CD4-positive, alpha-beta T cell treated with Interleukin-12 subunit alpha and Interleukin-12 subunit beta, for 1 hour (primary cell): ENCODE results near the gene MRPS18B.

Experiments used
- DNase-seq: peaks from one replicate; pipeline ENCODE4 v3.0.0-alpha.2; 2020

MRPS18B gene

DNA sequence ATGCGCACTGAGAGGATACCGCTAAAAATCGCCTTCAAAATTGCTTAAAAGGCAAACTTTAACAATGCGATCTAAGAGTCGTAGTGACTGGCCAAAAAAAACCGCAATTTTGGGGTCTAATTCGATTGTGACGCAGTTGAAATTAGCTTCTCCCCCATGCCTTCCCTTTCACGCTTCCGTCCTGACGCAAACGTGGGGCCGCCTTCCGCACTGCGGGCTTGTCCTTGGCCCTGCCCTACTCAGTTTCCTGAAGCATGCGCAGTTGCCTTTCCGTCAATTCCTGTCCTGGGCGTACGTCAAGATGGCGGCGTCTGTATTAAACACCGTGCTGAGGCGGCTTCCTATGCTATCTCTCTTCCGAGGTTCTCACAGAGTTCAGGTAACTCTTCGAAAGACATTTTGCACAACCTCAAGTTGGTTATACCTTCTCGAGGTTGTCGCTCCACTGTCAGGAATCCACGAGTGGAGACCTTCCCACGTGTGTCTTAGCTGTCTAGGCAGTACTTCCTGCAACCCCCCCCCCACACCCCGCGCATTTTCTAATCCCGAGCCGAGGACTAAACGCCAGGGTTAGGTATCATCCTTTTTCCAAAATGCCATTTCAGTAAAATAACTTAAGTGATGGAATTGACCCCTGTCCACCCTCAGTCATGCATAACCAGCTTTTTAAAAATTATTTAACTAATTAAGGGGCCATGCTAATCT lies at the start of gene MRPS18B:
MRPS18B (plus strand) TSS at position 276 of the 705 bp plus-strand sequence; CDS start at position 302, 26 bp downstream.
- DNase-seq = peak; percentile 99

DNA sequence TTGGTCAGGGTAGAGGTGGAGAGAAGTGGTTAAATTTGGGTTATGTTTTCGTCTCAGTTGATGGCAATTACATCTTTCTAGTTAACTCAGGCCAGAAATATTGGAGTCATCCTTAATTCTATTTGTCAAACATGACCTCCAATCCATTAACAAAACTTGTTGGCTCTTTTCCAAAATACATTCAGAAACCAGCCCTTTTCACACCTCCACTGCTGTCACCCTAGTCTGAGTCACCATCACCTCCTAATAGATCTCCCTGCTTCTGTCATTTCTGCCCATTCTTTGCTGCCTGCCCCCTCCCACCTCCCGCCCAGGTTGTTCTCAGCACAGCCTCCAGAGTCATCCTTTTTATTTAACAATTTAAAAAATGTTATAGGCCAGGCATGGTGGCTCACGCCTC lies 49.4 kb upstream of the MRPS18B start:
- DNase-seq = peak; percentile 50

DNA sequence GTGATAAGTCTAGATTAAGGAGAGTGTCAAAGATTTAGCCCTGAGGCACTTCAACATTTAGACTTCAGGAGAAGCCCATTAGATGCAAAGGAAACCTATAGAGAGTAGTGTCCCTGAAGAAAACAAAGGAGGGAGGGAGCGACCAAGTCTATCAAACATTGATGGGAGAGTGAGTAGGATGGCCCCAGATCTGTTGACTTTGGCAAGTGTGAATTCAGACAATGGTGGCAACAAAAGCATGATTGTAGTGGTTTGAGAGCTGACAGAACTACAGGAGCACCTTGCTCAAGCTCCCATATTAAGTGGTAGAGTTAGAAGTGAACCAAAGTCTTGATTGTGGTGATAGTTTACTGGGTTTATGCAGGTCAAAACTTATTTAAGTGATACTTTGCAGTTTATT lies 47.4 kb upstream of the MRPS18B start:
- no peak for DNase-seq

DNA sequence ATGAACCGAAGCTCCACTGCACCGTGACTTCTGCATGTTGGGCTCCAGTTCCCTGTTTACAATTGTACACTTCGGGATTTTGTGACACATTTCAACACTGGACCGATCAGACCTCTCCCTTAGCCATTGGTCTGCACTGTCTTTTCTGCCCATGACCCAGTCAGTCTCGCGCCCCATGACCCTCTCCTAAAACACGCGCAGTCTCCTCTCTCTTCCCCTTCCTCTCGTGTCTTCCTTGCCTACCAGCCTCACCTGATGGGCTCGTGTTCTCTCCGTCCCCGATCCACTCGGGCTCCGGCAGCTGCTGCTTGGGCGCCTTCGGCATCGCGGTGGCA lies 46.9 kb upstream of the MRPS18B start:
- DNase-seq = no peak

DNA sequence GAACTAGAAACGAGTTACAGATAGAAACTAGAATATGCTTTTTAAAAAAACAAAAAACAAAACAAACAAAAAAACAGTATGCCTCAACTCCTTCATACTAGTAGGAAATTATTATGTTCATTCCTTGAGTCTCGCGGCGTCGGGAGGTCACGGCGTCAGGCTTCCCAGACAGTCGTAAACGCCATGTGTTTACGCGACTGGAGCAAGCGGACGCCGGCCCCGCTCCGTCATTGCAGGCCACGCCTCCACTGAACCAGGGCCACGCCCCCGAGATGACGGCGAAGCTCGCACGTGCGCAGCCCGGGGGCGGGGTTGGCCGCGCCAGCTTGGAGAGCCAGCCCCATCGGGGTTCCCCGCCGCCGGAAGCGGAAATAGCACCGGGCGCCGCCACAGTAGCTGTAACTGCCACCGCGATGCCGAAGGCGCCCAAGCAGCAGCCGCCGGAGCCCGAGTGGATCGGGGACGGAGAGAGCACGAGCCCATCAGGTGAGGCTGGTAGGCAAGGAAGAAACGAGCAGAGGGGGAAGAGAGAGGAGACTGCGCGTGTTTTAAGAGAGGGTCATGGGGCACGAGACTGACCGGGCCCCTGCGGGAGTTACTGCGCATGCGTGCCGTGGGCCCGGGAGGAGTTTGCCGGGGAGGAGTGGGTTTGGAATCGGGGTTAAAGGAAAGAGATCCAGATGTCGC lies 46.4 kb upstream of the MRPS18B start, which contains the start of gene ABCF1:
ABCF1 (plus strand) TSS at position 368 of the 687 bp plus-strand sequence; CDS start at position 414, 46 bp downstream.
- DNase-seq = peak; percentile 99

DNA sequence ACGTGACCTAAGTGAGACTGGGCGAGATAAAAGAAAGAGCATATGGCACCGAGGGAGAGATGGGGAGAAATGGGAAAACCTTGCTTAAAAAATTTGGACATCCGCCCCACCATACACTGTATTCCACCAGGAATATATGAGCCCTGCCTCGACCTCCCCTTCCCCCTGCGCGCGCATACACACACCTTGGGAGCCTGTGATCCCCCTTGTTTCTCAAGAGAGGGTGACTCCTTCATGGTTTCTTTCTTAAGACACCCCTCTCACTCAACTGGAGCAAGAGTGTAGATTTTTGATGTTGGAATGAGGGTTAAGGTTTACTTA lies 45.9 kb upstream of the MRPS18B start:
- DNase-seq = no peak

DNA sequence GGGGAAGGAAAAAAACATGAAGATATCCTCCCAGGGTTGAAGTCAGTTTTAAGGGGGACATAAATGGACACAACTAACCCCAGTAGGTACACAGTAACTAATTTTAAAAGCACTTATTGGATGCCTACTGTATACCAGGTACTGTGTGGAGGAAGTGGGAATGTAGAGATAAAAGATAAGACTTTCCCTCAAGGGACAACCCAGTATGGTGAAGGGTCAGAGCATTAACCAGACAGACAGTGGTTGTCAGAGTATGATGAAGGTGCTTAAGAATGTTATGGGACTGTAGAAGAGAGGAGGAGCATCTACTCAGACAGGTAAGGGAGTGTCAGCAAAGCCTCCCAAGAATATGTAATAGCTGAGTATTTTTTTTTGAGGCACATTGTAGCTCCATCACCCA lies 45.5 kb upstream of the MRPS18B start:
- DNase-seq = no peak

DNA sequence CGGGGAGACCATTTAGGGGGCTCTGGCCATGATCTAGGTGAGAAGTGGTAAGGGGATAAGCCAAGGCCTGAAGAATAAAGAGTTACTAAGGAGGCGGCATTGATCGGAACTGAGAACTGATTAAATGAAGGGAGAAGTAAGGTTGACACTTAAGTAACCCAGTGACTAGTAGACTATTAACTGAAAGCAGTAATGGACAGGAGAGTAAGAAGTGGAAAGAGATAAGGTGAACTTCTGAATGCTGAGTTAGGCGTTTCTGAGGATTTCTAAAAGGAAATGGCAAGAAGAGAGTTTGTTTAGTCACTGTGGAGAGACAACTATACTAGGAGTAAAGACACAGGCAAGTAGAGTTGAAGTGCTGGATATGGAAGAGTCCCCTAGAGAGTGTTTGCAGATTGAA lies 44.5 kb upstream of the MRPS18B start:
- DNase-seq = no peak

DNA sequence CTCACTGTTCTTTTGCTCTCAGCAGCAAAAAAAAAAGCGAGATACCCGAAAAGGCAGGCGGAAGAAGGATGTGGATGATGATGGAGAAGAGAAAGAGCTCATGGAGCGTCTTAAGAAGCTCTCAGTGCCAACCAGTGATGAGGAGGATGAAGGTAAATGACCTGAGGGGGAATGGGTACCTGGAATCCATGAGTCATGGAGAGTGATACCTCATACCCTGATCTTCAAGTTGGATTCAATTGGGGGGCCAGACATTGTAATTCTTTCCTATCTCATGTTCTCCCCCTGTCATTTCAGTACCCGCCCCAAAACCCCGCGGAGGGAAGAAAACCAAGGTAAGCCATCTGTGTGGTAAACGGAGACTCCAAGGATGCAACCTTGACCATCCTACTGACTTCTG lies 39.6 kb upstream of the MRPS18B start:
- DNase-seq = no peak

DNA sequence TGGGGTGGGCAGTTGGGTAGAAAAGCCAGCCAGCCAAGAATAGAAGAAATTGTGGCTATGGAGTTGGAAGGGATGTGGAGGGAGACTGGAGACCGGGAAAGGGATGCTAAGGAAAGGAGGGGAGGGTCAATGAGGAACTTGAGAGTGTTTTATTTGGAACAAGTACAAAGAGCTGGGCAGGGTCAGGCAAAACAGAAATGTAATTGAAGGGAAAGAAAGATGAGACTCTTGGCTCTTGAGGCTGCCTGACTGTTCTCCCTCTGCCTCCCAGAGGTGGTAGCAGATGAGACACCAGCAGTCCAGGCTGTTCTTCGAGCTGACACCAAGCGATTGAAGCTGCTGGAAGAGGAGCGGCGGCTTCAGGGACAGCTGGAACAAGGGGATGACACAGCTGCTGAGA lies 33.7 kb upstream of the MRPS18B start:
- no peak for DNase-seq

DNA sequence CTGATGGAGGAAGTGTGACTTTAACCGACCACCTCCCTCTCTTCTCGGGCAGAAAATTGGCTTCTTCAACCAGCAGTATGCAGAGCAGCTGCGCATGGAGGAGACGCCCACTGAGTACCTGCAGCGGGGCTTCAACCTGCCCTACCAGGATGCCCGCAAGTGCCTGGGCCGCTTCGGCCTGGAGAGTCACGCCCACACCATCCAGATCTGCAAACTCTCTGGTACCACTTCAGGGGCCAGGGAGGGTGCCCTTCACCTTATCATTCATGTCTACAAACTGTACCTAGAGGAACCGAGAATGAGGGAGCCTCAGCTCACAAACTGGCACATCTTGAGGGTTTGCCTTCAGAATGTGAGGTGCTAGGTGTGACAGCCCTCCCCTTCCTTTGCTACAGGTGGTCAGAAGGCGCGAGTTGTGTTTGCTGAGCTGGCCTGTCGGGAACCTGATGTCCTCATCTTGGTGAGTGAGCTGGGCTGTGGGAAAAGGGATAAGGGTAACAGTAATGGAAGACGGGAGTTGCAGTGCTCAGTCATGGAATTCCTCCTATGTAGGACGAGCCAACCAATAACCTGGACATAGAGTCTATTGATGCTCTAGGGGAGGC lies 27.8 kb upstream of the MRPS18B start:
- DNase-seq = no peak

DNA sequence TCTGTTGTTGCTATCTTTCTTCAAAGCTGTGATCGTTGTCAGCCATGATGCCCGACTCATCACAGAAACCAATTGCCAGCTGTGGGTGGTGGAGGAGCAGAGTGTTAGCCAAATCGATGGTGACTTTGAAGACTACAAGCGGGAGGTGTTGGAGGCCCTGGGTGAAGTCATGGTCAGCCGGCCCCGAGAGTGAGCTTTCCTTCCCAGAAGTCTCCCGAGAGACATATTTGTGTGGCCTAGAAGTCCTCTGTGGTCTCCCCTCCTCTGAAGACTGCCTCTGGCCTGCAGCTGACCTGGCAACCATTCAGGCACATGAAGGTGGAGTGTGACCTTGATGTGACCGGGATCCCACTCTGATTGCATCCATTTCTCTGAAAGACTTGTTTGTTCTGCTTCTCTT lies 27.1 kb upstream of the MRPS18B start:
- no peak for DNase-seq

DNA sequence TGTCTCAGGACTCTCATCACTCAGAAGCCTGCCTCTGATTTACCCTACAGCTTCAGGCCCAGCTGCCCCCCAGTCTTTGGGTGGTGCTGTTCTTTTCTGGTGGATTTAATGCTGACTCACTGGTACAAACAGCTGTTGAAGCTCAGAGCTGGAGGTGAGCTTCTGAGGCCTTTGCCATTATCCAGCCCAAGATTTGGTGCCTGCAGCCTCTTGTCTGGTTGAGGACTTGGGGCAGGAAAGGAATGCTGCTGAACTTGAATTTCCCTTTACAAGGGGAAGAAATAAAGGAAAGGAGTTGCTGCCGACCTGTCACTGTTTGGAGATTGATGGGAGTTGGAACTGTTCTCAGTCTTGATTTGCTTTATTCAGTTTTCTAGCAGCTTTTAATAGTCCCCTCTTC lies 26.6 kb upstream of the MRPS18B start:
- DNase-seq = no peak

DNA sequence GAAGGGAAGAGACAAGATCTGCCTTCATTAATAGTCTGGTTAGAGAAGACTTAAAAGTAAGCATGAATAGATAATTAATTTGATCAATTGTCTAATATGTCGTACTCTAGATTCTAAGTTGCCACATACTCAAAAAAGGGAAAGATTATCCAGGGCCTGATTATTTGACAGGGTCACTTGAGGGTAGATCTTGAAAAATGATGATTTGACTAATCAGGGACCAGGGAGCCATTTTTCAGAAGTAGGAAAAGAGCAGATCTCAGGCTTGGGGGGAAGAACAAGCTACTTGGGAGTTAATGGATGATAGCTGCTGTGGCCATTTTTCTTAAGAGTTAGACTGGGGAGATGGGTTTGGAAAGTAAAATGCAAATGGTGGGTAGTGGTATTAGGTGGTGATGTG lies 25.4 kb upstream of the MRPS18B start:
- no peak for DNase-seq

DNA sequence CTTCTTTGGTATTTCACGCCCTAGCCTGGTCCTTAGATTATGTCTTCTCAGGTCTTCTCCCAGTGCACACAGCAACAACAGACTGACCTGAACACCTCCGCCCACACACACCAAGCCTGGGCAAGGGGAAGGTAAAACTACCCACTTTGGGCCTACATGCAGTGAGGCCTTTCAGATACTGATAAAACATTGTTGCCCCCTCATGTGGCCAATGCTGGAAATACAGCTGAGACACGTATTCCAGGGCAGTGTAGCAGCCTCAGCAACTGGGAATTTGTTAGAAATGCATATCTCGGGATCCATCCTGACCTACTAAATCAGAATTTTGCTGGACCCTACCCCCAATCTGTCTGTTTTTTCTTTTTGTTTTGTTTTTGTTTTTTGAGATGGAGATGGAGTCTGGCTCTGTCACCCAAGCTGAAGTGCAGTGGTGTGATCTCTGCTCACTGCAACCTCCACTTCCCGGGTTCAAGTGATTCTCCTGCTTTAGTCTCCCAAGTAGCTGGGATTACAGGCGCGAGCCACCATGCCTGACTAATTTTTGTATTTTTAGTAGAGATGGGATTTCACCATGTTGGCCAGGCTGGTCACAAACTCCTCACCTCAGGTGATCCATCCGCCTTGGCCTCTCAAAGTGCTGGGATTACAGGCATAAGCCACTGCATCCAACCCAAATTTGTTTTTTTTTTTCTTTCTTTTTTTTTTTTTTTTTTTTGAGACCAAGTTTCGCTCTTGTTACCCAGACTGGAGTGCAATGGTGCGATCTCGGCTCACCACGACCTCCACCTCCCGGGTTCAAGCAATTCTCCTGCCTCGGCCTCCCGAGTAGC lies 20.1 kb upstream of the MRPS18B start:
- peak; percentile 84 for DNase-seq

DNA sequence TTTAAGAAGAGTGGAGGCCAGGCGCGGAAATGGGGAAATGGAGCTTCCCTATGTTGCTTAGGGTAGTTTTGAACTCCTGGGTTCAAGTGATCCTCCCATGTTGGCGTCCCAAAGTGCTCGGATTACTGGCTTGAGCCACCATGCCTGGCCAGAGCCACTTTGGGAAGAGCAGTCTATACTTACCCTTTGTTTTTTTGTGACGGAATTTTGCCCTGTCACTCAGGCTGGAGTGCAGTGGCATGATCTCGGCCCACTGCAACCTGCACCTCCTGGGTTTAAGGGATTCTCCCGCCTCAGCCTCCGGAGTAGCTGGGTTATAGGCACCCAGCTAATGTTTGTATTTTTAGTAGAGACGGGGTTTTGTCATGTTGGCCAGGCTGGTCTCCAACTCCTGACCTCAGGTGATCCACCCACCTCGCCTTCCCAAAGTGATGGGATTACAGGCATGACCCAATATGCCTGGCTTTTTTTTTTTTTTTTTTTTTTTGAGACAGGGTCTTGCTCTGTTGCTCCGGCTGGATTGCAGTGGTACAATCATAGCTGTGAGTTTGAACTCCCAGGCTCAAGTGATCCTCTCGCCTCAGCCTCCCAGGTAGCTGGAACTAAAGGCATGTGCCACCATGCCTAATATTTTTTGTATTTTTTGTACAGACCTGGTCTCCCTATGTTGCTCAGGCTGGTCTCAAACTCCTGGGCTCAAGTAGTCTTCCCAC lies 18.6 kb upstream of the MRPS18B start:
- no peak for DNase-seq

DNA sequence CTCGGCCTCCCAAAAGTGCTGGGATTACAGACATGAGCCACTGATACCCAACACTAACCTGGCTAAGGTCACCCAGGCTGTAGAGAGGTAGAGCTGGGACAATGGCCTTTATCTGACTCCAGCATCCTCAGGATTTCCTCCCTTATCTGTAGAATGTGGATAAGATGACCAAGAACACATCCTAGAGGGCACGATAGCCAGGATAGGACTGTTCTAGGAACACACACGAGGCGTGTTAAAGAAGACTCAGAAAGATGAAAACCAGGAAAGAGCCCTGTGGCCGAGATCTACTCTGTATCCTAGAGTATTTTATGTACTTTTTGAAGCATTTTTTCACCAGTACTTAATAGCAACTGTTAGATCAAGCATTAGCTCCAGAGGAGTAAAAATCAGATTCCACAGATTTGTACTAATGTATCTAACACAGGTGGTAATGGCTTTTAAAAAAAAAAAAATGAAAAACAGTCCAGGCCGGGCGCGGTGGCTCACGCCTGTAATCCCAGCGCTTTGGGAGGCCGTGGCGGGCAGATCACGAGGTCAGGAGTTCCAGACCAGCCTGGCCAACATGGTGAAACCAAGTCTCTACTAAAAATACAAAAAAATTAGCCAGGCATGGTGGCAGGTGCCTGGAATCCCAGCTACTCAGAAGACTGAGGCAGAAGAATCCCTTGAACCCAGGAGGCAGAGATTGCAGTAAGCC lies 17.9 kb upstream of the MRPS18B start:
- no peak for DNase-seq

DNA sequence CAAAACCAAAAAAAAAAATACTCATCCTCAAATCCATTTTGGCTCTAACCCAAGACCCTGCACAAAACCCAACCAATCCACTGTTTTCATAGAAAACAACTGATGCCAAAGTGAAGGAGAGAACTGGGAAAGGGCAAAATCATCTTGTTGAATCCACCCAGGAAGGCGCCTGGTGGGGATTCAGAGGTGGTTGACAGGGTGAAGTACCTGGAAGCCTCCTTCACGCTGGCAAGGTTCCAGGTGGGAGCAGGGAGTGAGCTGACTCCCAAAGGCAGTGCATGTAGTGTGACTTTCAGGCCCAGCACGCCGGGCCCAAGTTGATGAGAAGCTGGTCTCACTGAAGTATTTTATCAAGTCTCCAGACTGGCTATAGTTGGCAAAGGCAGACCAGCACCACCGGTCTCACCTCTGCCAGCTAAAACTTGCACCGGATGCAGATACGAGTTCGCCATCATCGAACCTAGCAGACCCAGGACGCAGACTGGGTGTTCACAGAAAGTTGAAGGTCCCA lies 17.1 kb upstream of the MRPS18B start:
- no peak for DNase-seq

DNA sequence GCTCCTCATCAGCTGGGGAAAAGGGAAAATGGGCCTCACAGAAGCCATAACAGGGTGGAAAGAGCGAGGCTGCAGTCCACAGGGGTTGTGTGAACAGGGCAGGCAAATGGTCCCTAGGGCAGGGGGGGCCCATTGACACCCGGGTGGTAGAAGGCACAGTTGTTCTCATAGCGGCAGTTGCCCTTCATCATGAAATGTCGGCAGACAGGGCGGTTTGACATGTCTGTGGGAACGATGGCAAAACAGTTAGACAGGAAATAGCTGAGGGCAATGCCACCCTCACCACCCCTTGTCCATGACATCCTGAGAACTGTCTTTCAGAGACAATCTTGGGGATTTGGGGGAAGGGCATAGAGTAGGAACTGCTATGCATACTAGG lies 16.2 kb upstream of the MRPS18B start:
- DNase-seq = peak; percentile 34

DNA sequence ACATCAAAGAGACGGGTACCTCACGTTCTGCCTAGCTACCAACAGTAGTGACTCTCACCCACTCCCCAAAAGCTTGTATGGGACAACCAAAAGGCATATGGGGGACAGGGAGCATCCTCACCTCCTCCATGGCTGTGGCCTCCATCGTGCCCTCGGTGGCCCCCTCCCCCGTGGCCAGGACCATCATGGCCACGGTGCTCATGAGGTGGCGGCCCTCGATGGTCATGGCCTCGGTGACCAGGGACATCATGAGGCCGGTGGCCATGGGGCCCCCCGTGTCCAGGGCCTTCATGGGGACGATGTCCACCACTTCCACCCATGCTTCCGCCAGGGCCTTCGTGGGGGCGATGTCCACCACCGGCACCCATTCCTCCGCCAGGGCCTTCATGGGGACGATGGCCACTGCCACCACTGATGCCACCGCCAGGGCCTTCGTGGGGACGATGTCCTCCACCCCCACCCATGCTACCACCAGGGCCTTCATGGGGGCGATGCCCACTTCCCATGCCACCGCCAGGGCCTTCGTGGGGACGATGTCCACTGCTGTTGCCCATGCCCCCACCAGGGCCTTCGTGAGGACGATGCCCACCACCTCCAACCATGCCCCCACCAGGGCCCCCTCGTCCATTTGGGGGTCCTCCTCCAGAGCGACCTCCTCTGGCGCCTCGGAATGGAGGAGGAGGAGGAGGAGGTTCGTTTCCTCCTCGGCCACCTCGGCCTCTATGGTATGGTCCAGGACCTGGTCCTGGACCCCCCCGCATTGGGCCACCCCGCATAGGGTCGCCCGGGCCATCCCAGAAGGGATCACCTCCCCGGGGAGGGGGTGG lies 15.6 kb upstream of the MRPS18B start:
- no peak for DNase-seq

DNA sequence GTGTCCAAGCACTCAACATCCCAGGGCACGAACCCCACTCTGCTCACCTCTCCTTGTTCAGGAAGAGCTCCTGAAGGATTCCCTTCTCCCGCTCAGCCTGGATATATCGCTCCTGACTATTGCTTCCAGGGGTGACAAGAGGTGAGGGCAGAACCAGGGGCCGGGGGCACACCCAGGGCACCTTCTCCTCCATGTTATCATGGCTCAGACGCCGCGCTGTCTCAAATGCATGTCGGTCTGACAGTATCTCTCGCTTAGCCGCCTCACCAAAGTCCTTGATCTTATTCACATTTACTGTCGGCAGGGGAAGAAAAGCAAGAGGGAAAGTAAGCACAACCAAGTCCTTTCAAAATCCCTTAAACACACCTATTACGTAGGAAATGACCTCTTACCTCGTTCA lies 13.7 kb upstream of the MRPS18B start:
- DNase-seq = no peak
